Breast epithelium (tissue), 4 donors: ENCODE measurements around the gene PWWP2B. TPM values are rescaled to one million over a fixed set of nuclear protein-coding genes. Genes with fewer than 3 reads are reported as not detected.

Experiments
- DNase-seq, 2 donors: peaks; one replicate each; pipeline ENCODE4 v3.0.0-alpha.2; 2019; ENCODE audit warnings: low spot score in 2 of 2
- H3K27ac ChIP-seq, 2 donors: fragments of 200-600 bp; sonication (generic) in 1 of 2; one replicate each; pipeline ENCODE4 v1.5.1; 2016 to 2019; ENCODE audit warnings: mild to moderate bottlenecking in 1 of 2
- H3K27me3 ChIP-seq, 2 donors: fragments of 200-600 bp; sonication (generic) in 1 of 2; one replicate each; pipeline versions ENCODE4 v1.5.1 to v1.6.0; 2017 to 2019; ENCODE audit warnings: control low read depth in 1 of 2, mild to moderate bottlenecking in 1 of 2
- H3K36me3 ChIP-seq: fragments of 200-600 bp; one replicate; pipeline ENCODE4 v1.5.1; 2019
- H3K4me1 ChIP-seq, 2 donors: fragments of 200-600 bp; sonication (generic); one replicate each; pipeline ENCODE4 v1.5.1; 2016 to 2019; ENCODE audit warnings: control low read depth in 1 of 2
- H3K4me3 ChIP-seq, 3 donors: fragments of 200-600 bp; sonication (generic); 1 replicate in 2 of 3; 2 replicates in 1 of 3; pipeline ENCODE4 v1.5.1; 2016 to 2019; ENCODE audit warnings: mild to moderate bottlenecking in 3 of 3, moderate library complexity in 2 of 3
- H3K9me3 ChIP-seq, 2 donors: fragments of 200-600 bp; sonication (generic) in 1 of 2; one replicate each; pipeline ENCODE4 v1.5.1; 2016 to 2019; ENCODE audit warnings: control low read depth in 1 of 2
- POLR2A ChIP-seq: fragments of 450-650 bp; IDR thresholded peaks from one replicate; pipeline ENCODE4 v1.6.1; 2016; ENCODE audit warnings: antibody characterized with exemption, mild to moderate bottlenecking, moderate library complexity
- POLR2AphosphoS5 ChIP-seq, 3 donors: sonication (generic); formaldehyde crosslinking; IDR thresholded peaks; one replicate each; pipeline ENCODE4 v1.6.1; 2017; ENCODE audit warnings: antibody characterized with exemption in 3 of 3
- intact Hi-C: fragments of 100-400 bp; cut with DNase I; formaldehyde crosslinking; loops from one replicate; pipeline ENCODE4 v1.15.1; 2023; ENCODE audit warnings: low total_unique reads
- total RNA-seq, 3 donors: library from RNA; depleted of rRNA; stranded (reverse); fragments of >200 nt; gene quantifications; one replicate each; pipeline ENCODE4 v1.1.0, GENCODE V29; 2016
- TF ChIP-seq, protein P1 (sequence below), 3 donors: fragments of 450-650 bp; IDR thresholded peaks; one replicate each; pipeline ENCODE4 v1.5.1; 2016 to 2017; ENCODE audit warnings: antibody characterized with exemption in 3 of 3, mild to moderate bottlenecking in 3 of 3, moderate library complexity in 3 of 3

Gene PWWP2B
- total RNA-seq, 3 donors from 2014 or later = 10.7 to 15.5 (median 13.4) TPM

DNA sequence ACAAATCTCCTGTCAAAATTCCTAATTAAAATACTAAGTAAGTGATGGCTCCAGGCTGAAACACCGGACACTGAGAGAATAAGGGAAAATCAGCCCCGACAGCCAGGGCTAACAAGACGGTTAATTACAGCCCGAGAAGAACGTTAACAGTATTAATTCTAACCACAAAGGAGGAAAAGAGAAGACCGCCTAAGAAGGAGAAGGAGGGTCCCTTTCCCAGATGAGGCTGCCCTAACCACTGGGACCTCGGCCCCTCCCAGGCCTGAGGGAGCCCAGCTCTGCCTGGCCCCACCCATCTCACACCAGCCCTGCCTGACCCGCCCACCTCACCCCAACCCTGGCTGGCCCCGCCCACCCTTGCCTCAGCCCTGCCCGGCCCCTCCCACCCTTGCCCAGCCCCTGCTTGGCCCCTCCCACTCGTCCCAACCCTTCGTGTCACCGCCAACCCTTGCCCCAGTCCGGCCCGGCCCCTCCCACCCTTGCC lies 51.3 kb downstream of the PWWP2B start:
- peaks cover 6 to 21% of the 10 kb centered on the region in 2 donors for H3K4me1 ChIP-seq
- peak overlapping the region; percentile 88 to 92 for H3K27ac ChIP-seq
- no peak for DNase-seq
- H3K9me3 ChIP-seq = no peaks in the 10 kb centered on the region
- peak overlapping the region in 1 of 3 donors; percentile 21 for H3K4me3 ChIP-seq
- TF ChIP-seq, protein P1, sequence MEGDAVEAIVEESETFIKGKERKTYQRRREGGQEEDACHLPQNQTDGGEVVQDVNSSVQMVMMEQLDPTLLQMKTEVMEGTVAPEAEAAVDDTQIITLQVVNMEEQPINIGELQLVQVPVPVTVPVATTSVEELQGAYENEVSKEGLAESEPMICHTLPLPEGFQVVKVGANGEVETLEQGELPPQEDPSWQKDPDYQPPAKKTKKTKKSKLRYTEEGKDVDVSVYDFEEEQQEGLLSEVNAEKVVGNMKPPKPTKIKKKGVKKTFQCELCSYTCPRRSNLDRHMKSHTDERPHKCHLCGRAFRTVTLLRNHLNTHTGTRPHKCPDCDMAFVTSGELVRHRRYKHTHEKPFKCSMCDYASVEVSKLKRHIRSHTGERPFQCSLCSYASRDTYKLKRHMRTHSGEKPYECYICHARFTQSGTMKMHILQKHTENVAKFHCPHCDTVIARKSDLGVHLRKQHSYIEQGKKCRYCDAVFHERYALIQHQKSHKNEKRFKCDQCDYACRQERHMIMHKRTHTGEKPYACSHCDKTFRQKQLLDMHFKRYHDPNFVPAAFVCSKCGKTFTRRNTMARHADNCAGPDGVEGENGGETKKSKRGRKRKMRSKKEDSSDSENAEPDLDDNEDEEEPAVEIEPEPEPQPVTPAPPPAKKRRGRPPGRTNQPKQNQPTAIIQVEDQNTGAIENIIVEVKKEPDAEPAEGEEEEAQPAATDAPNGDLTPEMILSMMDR (IDR thresholded peaks at IDR 0.05) = no peak
- TF ChIP-seq POLR2AphosphoS5 (IDR thresholded peaks at IDR 0.05) = no peak
- no peak for TF ChIP-seq POLR2A
- intact Hi-C loops = loop anchor here (5.0 kb wide), 1 partner anchor 56 kb away; no protein-coding TSS in a partner anchor
- H3K27me3 ChIP-seq = no peaks in the 10 kb centered on the region
- H3K36me3 ChIP-seq = no peaks in the 10 kb centered on the region

DNA sequence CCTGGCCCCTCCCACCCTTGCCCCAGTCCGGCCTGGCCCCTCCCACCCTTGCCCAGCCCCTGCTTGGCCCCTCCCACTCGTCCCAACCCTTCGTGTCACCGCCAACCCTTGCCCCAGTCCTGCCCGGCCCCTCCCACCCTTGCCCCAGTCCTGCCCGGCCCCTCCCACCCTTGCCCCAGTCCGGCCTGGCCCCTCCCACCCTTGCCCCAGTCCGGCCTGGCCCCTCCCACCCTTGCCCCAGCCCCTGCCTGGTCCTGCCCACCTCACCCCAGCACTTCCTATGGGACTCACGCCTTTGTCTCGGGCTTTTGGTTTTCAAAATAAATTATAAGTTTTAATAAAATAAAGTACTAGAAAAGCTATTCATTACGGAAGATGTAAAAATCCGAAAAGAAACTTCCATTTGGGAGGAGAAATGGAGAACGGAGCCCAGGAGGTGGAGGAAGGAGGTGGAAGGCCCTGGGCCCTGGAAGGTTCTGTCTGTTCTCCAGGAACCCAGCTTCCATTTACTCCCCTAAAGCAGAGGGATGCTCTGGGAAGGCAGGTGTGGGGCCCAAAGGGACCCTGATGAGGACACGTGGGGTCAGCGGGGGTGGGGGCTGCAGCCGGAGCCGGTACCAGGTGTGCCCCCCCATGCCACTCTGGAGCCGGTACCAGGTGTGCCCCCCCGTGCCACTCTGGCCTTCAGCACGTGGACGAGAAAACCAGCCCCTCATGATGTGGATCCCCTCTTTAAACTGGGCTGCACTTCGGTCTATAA lies 52.2 kb downstream of the PWWP2B start:
- DNase-seq = no peak
- Histone ChIP-seq H3K36me3 (no peaks in the 10 kb centered on the region), H3K4me1 (peaks cover 6 to 22% of the 10 kb centered on the region in 2 donors), H3K27ac (peak overlapping the region in 1 of 2 donors; percentile 25), H3K4me3 (no peak overlapping the region), H3K9me3 (no peaks in the 10 kb centered on the region), H3K27me3 (no peaks in the 10 kb centered on the region)
- intact Hi-C loops = loop anchor here (5.0 kb wide), 1 partner anchor 57 kb away; no protein-coding TSS in a partner anchor
- TF ChIP-seq, protein P1 (IDR thresholded peaks at IDR 0.05) = no peak
- TF ChIP-seq POLR2A (no peak), POLR2AphosphoS5 (IDR thresholded peaks at IDR 0.05) (no peak)

DNA sequence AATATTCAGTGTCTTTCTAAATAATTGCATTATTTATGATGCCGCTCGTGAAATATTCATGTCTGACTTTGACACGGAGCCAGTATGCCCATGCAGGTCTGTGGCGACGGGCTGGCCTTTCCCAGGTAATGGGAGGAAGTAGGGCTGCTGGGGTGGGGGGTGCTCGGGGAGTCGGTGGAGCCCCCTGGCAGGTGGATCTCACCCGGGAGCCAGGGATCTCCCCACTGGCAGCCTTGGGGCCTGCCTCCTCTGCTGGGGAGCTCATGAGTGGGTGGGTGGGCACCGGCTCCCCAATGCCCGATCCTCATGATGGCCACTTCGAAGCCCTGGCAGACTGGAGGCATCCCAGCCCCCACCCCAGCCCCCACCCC lies 52.8 kb downstream of the PWWP2B start:
- Histone ChIP-seq H3K36me3 (no peaks in the 10 kb centered on the region), H3K4me1 (peaks cover 6 to 22% of the 10 kb centered on the region in 2 donors), H3K27ac (no peak overlapping the region), H3K27me3 (no peaks in the 10 kb centered on the region), H3K9me3 (no peaks in the 10 kb centered on the region), H3K4me3 (no peak overlapping the region)
- intact Hi-C loops = loop anchor here (5.0 to 10.0 kb wide), 2 partner anchors 57 to 225 kb away; no protein-coding TSS in a partner anchor
- TF ChIP-seq, protein P1 (IDR thresholded peaks at IDR 0.05) = no peak
- TF ChIP-seq POLR2AphosphoS5 (IDR thresholded peaks at IDR 0.05) (no peak), POLR2A (no peak)
- no peak for DNase-seq

DNA sequence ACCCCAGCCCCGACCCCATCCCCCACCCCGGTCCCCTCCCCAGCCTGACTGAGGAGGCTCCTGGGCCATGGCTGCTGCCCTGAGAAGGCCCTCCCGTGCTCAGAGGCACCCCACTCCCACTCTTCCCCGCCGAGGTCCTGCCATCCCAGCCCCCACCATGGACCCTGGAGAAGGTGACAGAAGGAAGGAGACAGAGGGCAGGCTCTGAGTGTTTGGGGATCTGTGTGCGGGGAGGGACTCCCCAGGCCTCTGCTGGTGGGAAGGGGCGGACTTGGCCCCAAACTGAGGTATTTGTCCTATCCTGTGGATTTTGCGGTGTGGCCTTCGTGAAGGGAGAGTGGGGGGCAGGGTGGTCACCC lies 53.4 kb downstream of the PWWP2B start:
- H3K36me3 ChIP-seq = no peaks in the 10 kb centered on the region
- H3K4me3 ChIP-seq = no peak overlapping the region
- H3K4me1 ChIP-seq = peaks cover 6 to 22% of the 10 kb centered on the region in 2 donors
- H3K27ac ChIP-seq = no peak overlapping the region
- intact Hi-C loops = loop anchor here (10.0 kb wide), 1 partner anchor 226 kb away; no protein-coding TSS in a partner anchor
- TF ChIP-seq POLR2A = no peak
- TF ChIP-seq, protein P1 (IDR thresholded peaks at IDR 0.05) = no peak
- TF ChIP-seq POLR2AphosphoS5 (IDR thresholded peaks at IDR 0.05) = no peak
- H3K27me3 ChIP-seq = no peaks in the 10 kb centered on the region
- H3K9me3 ChIP-seq = no peaks in the 10 kb centered on the region
- no peak for DNase-seq
